GM19099 (cell line): ENCODE results near the gene ASB10.

Source experiments
- POLR2A ChIP-seq: IDR thresholded peaks from 3 replicates; pipeline ENCODE4 v1.6.1; 2011; ENCODE audit warnings: low read depth; ENCODE audit not compliant: insufficient read length; ENCODE audit errors: extremely low read depth

ASB10 gene

DNA sequence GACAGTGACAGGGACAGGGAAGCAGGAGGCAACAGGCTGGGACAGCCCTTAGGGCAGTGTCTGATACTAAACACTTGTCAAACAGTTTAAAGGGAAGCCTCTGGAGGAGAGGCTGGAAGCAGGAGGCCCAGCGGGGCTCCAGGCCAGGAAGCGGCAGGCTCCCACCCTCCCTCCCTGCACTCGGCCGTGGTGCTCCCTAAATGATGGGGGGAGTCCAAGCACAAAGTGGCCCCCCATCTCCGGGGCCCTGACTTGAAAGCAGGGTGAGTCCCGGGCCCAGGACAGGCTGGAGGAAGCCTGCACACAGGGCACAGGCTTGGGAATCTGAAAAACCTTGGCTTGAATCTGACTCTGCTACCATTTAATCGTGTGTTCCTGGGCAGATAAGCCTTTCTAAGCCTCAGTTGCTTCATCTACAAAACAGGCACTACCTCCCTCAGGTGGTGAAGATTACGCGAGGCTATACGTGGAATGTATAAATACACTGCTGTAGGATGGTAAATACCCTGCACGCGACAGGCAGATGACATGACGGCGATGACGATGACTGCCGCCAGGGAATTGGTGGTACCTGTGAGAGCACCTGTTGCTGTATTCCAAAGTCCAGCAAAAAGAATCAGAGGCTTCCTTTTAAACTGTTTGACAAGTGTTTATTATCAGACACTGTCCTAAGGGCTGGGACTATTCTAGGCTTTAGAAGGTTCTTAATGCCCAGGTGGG is 53.6 kb downstream of the ASB10 start:
- TF ChIP-seq POLR2A: no peak

DNA sequence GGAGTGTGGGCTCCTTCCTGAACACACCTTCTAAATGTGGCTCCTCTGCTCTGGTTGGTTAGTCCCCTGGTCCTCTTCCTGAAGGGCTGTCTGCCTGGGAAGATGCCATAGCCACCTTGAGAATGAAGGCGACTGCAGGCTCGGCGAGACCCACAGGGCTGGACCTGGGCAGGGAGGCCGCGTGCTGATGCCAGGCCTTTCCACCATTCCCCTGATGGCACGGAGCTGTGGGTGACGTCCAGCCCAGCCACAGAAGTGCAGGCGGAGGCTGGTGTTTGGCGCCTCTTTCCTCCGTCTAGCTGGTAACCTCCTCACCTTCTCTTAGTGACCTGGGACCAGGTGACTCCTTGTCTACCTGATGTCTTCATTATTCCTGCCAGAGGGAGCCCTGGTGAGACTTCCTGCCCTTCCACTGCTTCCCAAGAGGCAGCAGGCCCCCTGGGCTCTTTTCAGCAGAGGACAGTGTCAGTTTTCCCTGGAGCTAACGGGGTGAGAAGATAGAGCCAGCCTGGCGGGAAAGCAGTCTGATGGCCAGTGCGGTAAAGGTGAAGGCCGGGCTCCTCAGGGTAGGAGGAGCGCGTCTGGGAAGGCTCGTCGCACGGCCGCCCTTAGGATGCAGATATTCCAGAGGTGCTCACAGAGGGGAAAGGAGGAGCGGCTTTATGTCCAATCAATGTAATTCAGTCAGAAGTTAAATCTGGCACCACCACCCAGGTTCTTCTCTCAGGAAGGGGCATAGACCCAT is 54.4 kb downstream of the ASB10 start:
- TF ChIP-seq POLR2A: no peak

DNA sequence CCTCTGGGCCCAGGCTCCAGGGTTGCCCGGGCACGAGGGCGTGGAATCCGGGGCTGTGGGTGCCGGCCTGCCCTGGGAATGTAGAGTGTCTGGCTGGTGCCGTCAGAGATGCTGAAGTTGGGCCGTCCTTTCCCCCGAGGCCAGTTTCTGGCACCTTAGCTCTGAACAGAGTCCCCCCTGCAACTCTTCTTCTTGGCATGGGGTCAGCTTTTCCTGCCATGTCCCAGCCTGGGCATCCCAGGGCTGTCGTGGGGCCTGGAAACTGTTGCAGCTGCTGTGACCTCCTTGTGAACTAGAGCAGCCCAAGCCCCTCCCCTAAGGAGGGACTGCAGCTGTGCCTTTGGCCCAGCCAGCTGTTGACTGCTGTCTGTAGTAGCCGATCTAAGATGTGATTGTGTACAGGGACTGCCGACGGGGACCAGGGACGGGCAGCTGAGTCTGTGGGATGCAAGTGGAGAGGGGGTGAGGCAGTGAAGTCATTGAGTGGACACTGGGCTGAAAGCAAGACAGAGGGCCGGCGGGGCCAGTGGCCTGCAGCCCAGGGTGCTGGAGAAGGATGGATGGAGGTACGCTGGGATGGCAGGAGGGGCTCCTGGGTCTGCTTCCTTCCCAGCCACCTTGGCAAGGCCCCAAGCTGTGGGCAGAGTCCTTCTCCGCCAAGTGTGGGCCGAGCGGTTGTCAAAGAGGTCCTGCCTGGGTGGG is 55.3 kb downstream of the ASB10 start:
- no peak for TF ChIP-seq POLR2A

DNA sequence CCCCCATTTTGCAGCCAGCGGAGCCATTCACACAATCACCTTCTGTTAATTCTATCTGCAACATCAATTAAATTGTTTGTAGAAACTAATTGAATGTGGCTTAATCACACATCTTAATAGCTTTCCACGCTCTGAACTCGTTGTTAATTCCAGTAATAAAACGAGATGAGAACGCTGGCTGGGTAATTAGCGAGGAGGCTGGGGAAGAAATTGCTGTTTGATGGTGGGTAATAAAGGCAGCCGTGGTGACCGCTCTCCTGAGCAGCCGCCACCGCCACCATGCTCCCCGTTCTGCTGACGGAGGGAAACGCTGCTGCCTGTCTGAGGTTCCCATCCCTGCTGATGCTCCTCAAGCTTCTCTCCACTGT is 55.8 kb downstream of the ASB10 start:
- no peak for TF ChIP-seq POLR2A

DNA sequence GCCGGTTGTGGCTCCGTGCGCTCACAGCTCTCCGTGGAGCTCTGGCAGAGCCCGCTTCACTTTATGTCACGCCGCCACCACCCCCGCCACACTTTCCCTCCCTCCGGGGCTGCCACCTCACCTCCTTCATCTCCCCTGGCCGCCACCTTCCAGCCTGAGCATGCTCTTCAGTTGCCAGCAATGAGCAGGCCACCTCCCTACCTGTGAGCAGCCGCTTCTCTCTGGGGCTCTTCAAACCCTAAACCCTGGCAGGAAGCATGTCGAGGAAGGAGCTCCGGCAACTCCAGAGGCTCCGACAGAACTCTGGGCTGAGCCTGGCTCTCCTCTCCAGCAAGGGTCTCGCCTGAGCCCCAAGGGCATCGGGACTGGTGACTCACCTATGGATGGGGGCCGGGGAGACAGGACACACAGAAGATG is 56.3 kb downstream of the ASB10 start:
- TF ChIP-seq POLR2A: no peak

DNA sequence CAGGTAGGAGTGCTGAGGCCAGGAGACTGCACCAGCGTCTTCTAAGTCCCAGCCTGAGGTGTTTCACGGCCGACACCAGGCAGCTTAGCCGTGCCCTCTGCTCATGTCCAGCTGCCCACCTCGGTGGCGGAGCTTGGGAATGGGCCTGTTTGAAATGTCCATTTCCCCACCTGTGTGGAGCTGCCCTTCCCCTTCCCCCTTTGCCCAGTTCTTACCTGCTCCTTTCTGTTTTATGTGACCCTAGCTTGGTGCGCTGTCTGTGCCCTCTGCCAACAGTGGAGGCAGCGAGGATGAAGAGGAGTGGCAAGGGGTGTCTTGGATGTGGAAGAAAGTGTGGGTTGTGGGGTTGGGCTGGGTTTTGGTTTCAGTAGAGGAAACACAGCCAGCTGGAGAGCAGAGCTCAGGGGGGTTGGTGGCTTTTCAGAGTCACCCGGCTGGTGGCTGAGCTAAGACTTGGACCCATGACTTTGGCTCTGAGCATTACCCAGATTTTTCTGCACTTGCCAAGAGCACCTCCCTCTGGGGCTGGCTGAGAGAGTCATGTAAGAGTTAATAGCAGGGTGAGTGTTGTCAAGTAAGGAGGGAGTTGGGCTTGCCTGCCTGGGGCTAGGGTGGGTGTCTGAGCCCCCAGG is 57.0 kb downstream of the ASB10 start:
- no peak for TF ChIP-seq POLR2A

DNA sequence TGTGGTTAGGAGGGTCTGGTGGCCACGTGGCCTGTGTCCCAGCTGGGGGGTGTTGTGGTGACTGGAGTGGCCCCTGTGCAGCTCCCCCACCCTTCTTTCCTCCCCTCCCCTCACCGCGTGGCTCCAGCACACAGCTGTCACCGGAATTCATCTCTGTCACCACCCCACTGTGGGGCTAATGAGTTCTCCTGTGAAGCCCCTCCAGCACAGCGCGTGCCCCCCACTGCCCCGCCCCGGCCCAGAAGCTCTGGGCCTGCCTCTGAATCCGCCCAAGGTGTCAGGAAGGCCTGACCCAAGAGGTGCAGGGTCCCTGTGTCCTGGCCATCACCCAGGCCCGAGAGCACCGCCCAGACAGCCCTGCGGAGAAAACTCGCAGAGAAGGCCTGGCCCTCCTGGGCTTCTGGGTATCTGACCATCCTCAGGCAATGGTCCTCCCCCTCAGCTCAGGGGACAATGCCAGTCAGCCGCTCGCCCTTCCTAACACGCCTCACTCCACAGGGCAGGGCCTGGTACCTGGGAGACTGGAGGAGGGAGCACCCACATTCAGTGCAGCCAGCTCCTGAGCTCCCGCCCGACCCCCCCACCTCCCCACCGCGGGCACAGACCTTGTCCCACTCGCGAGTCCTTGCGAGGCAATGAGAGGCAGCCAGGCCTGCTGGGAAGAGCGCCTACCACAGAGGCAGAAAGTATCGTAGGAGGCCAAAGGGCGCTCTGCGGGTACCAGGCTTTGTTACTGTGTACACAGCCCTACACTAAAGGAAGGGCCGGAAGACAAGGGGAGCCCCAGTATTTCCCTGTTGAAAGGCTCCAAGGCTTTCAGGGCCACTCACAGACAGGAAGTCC is 57.7 kb downstream of the ASB10 start:
- no peak for TF ChIP-seq POLR2A

DNA sequence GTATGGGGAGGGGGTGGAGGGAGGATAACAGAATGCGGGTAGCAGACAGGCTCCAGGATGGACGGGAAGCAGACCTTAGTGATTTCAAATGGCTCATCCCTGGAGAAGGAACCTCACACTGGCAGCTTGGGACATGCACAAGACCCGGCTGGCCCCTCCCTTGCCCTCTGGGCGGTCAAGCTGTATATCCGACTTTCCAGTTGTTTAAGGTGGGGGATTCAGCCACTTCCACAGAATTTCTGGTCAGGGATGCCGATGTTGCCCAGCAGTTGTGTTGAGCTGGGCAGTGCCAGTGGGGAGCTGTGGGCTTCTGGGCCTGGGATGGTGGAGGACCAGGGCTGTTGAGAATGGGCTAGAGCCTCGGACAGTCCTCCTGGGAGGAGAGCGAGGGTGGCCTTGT is 58.3 kb downstream of the ASB10 start:
- TF ChIP-seq POLR2A: no peak

DNA sequence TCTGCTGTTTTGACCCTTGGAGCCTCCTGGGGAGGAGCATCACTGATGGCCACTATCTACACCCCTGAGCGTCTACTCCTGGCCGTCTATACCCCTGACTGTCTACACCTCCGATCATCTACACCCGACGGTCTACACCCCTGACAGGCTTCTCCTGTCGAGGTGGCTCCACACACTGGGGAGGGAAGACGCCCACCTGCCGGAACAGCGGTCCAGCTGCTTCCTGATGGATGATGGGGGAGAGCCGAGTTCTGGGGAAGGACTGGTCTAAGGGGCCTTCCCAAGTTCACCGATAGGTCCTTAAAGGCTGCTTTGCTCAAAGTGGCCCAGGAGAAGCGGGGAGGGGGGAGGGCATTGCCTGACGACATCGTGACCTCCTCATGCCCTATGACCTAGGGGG is 58.9 kb downstream of the ASB10 start:
- no peak for TF ChIP-seq POLR2A

DNA sequence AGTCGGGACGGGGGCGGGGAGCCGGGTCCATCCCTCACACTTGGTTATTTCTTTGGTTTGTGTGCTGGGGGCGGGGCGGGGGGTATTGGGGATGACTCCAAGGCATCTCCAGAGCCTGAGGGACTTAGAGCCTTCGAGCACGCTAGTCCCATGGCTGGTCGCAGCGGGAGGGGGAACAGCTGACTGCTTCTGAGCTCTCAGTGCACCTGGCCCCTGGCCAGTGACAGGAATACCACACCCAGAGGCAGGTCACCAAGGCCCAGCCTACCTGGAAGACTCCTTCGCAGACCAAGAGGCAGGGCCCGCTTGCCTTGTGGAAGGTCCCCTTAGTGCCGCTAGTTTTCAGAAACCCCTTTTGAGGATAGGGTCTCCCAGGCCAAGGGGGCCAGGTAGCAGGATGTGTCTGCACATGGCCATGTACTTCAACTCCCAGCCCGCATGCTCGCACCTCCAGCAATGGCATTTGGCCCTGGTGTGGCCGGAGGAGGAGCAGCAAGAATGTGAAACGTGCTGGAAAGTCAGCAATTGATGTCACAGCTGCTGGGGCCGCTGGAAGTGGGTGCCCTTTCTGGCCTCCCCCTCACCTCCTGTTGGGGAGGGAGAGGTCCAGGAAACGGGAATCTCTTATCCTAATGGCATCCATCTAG is 60.4 kb downstream of the ASB10 start:
- TF ChIP-seq POLR2A: no peak

DNA sequence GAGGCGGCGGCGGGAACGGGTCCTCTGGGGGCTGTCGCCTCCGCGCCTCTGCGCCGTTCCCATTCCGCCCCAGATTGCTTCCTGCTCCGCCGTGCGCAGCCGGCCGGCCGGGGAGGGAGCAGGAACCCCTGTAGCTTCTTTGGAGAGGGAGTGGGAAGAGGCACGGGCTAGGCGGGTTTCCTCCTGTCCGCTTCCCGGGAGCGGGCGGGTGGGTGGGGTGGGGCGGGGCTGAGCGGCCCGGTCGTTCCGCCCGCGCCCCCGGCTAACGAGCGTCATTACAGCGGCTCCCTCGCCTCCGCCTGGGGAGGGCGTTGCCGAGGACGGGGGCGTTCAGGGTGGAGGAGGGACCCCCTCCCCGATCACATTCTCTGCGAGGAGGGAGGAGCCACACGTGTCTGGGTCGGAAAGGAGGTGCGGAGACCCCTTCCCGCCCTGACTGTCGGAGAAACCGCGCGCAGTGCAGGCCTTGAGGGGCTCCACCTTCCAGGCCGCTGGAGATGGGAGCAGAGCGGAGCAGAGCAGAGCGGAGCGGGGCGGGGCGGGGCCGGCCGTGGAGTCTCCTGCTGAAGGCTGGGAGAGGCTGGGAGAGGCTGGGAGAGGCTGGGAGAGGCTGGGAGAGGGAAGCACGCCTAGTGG is 61.1 kb downstream of the ASB10 start:
- no peak for TF ChIP-seq POLR2A
